ENCODE results near the gene CLNK.

CLNK gene

DNA sequence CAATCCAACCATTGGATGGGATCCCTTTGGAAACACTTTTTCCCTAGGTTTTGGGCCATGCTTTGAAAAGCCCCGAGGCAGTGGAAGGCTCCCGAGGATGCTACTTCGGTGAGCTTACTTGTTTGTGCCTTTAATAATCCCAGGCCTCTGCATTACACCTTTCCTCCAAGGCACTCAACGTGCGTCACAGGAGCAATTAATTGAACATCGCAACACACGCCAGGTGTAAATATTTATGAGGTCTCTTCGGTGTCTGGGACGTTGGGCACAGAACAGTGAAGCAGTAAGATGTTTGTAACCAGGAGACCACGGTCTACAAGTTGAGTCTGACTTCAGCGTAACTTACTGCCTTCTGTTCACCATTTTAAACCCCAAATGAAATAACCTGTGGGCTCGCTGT, 97.3 kb downstream of the CLNK start:
- H3K4me3 ChIP-seq (ENCODE audit: low read depth in 1 of 2, low read length in 2 of 2) = no peak overlapping the region
- H3K27ac ChIP-seq (ENCODE audit: low read depth, low read length) = no peak overlapping the region

DNA sequence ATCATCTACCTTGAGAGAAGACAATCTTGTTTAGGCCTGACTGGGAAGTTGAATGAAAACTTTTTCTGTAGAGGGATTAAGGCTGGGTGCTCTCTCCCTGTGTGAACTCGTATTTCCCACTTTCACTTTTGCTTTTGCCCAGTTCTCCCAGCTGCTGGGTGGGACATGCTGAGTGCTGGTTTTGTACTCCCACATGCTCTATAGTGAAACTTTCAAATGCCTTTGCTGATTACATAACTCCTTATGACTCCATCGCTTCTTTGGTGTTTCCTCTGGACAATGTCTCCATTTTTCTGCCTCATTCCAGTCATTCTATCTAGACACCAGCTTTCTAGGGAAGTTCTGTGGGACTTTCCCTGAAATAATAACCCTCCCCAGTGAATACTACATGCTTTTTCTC, 100.5 kb downstream of the CLNK start:
- no peaks in the 10 kb centered on the region for H3K27me3 ChIP-seq (ENCODE audit: control insufficient read depth in 1 of 2, insufficient read depth in 2 of 2, low read length in 2 of 2)
- H3K4me3 ChIP-seq (ENCODE audit: low read depth in 1 of 2, low read length in 2 of 2) = peak overlapping the region; percentile 50 to 59
- H3K9ac ChIP-seq (ENCODE audit: low read depth in 1 of 2, low read length in 2 of 2) = no peak overlapping the region
- no peaks in the 10 kb centered on the region for H3K9me3 ChIP-seq (ENCODE audit: control insufficient read depth in 1 of 2, low read length in 2 of 2)
- peaks cover 0 to 11% of the 10 kb centered on the region in 2 donors for H3K4me1 ChIP-seq (ENCODE audit: control insufficient read depth in 1 of 2, insufficient read depth in 2 of 2, low read length in 2 of 2)
- H3K36me3 ChIP-seq (ENCODE audit: control insufficient read depth in 1 of 2, insufficient read depth in 2 of 2, low read length in 2 of 2) = no peaks in the 10 kb centered on the region
- H3K27ac ChIP-seq (ENCODE audit: low read depth, low read length) = no peak overlapping the region

More for the DNA sequence above, 97.3 kb downstream of the CLNK start:
- Histone ChIP-seq H3K9me3 (ENCODE audit: control insufficient read depth in 1 of 2, low read length in 2 of 2) (no peaks in the 10 kb centered on the region), H3K4me1 (ENCODE audit: control insufficient read depth in 1 of 2, insufficient read depth in 2 of 2, low read length in 2 of 2) (peaks cover 0 to 11% of the 10 kb centered on the region in 2 donors), H3K9ac (ENCODE audit: low read depth in 1 of 2, low read length in 2 of 2) (no peak overlapping the region), H3K36me3 (ENCODE audit: control insufficient read depth in 1 of 2, insufficient read depth in 2 of 2, low read length in 2 of 2) (no peaks in the 10 kb centered on the region), H3K27me3 (ENCODE audit: control insufficient read depth in 1 of 2, insufficient read depth in 2 of 2, low read length in 2 of 2) (no peaks in the 10 kb centered on the region)

- no peak overlapping the region for H3K4me3 ChIP-seq (ENCODE audit: low read depth in 1 of 2, low read length in 2 of 2)
- H3K27me3 ChIP-seq (ENCODE audit: control insufficient read depth in 1 of 2, insufficient read depth in 2 of 2, low read length in 2 of 2) = no peaks in the 10 kb centered on the region
- no peak overlapping the region for H3K9ac ChIP-seq (ENCODE audit: low read depth in 1 of 2, low read length in 2 of 2)
- H3K27ac ChIP-seq (ENCODE audit: low read depth, low read length) = no peak overlapping the region
- no peaks in the 10 kb centered on the region for H3K9me3 ChIP-seq (ENCODE audit: control insufficient read depth in 1 of 2, low read length in 2 of 2)
- no peaks in the 10 kb centered on the region for H3K36me3 ChIP-seq (ENCODE audit: control insufficient read depth in 1 of 2, insufficient read depth in 2 of 2, low read length in 2 of 2)
- peaks cover 0 to 11% of the 10 kb centered on the region in 2 donors for H3K4me1 ChIP-seq (ENCODE audit: control insufficient read depth in 1 of 2, insufficient read depth in 2 of 2, low read length in 2 of 2)
Observed at GRCh38 chr4:10582951-10583350, 101.6 kb downstream of the CLNK start.

- Histone ChIP-seq H3K4me1 (ENCODE audit: control insufficient read depth in 1 of 2, insufficient read depth in 2 of 2, low read length in 2 of 2) (peaks cover 0 to 11% of the 10 kb centered on the region in 2 donors), H3K27me3 (ENCODE audit: control insufficient read depth in 1 of 2, insufficient read depth in 2 of 2, low read length in 2 of 2) (no peaks in the 10 kb centered on the region), H3K36me3 (ENCODE audit: control insufficient read depth in 1 of 2, insufficient read depth in 2 of 2, low read length in 2 of 2) (no peaks in the 10 kb centered on the region), H3K27ac (ENCODE audit: low read depth, low read length) (no peak overlapping the region), H3K9me3 (ENCODE audit: control insufficient read depth in 1 of 2, low read length in 2 of 2) (no peaks in the 10 kb centered on the region), H3K9ac (ENCODE audit: low read depth in 1 of 2, low read length in 2 of 2) (no peak overlapping the region), H3K4me3 (ENCODE audit: low read depth in 1 of 2, low read length in 2 of 2) (no peak overlapping the region)
Observed at GRCh38 chr4:10582059-10582686, 102.4 kb downstream of the CLNK start.

GRCh38 chr4:10581022-10581421, 103.5 kb downstream of the CLNK start:
- H3K4me3 ChIP-seq (ENCODE audit: low read depth in 1 of 2, low read length in 2 of 2) = no peak overlapping the region
- no peaks in the 10 kb centered on the region for H3K27me3 ChIP-seq (ENCODE audit: control insufficient read depth in 1 of 2, insufficient read depth in 2 of 2, low read length in 2 of 2)
- H3K9ac ChIP-seq (ENCODE audit: low read depth in 1 of 2, low read length in 2 of 2) = no peak overlapping the region
- peaks cover 0 to 11% of the 10 kb centered on the region in 2 donors for H3K4me1 ChIP-seq (ENCODE audit: control insufficient read depth in 1 of 2, insufficient read depth in 2 of 2, low read length in 2 of 2)
- H3K9me3 ChIP-seq (ENCODE audit: control insufficient read depth in 1 of 2, low read length in 2 of 2) = no peaks in the 10 kb centered on the region
- H3K36me3 ChIP-seq (ENCODE audit: control insufficient read depth in 1 of 2, insufficient read depth in 2 of 2, low read length in 2 of 2) = no peaks in the 10 kb centered on the region
- no peak overlapping the region for H3K27ac ChIP-seq (ENCODE audit: low read depth, low read length)

DNA sequence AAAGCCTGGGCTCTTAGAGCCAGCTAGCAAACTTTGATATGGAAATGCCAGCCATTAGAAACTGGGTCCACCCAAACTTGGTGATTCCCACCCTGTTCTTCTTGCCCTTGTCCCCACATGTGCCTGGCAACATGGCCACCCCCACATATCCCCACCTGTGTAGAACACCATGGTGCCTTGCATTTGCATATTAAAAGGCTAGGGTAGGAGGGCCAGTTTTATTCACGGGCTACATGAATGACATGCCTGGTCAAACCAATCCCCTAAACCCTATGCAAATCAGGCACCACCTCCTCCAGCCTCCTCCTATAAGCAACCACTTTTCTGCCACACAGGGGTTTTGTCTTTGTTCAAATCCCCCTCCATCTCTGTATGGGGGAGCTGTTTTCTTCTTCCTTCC, 104.9 kb downstream of the CLNK start:
- Histone ChIP-seq H3K9ac (ENCODE audit: low read depth in 1 of 2, low read length in 2 of 2) (no peak overlapping the region), H3K36me3 (ENCODE audit: control insufficient read depth in 1 of 2, insufficient read depth in 2 of 2, low read length in 2 of 2) (no peaks in the 10 kb centered on the region), H3K27me3 (ENCODE audit: control insufficient read depth in 1 of 2, insufficient read depth in 2 of 2, low read length in 2 of 2) (no peaks in the 10 kb centered on the region), H3K4me1 (ENCODE audit: control insufficient read depth in 1 of 2, insufficient read depth in 2 of 2, low read length in 2 of 2) (peaks cover 0 to 11% of the 10 kb centered on the region in 2 donors), H3K9me3 (ENCODE audit: control insufficient read depth in 1 of 2, low read length in 2 of 2) (no peaks in the 10 kb centered on the region), H3K4me3 (ENCODE audit: low read depth in 1 of 2, low read length in 2 of 2) (no peak overlapping the region), H3K27ac (ENCODE audit: low read depth, low read length) (no peak overlapping the region)

DNA sequence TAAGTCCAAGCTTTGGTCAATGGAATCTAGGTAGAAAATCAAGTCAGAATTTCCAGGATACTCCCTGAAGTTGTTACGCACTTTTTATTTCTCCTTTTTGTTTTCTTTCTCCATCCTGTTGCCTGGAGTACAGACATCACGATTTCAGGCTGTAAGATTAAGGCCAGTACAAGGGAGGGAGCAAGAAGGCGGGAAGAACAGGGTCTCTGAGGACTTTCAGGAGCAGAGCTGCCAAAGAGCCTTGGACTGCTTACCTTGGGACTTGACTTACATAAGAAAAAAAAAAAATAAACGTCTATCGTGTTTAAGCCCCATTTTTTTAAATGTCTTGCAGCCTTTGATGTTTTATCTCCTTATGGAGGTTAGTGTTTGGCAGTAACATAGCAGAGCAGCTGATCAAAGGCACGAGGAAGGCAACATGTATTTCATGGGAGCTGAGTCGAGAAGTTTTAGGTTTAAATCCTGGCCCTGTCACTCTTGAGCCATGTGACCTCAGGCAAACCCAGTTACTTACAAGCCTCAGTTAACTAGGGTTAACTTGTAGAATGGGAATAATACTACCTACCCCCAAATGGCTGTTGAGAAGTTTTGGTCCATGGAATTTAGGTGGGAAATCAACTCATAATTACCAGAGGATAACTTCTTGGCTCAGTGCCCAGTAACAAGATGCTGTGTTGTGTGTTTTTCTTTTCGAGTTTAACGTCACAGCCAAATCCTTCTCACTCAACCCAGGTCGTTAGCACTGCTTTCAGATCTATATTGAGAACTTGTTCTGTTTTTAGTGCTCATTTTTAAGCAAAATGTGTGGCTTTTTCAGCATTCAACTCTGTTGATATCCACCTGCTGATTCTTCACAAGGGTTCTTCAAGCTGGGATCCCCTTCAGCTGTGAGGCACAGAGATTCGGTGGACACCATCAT, 106.8 kb downstream of the CLNK start:
- Histone ChIP-seq H3K36me3 (ENCODE audit: control insufficient read depth in 1 of 2, insufficient read depth in 2 of 2, low read length in 2 of 2) (no peaks in the 10 kb centered on the region), H3K27ac (ENCODE audit: low read depth, low read length) (no peak overlapping the region), H3K9me3 (ENCODE audit: control insufficient read depth in 1 of 2, low read length in 2 of 2) (no peaks in the 10 kb centered on the region), H3K27me3 (ENCODE audit: control insufficient read depth in 1 of 2, insufficient read depth in 2 of 2, low read length in 2 of 2) (no peaks in the 10 kb centered on the region), H3K4me3 (ENCODE audit: low read depth in 1 of 2, low read length in 2 of 2) (no peak overlapping the region), H3K9ac (ENCODE audit: low read depth in 1 of 2, low read length in 2 of 2) (no peak overlapping the region), H3K4me1 (ENCODE audit: control insufficient read depth in 1 of 2, insufficient read depth in 2 of 2, low read length in 2 of 2) (no peaks in the 10 kb centered on the region)

- no peaks in the 10 kb centered on the region for H3K4me1 ChIP-seq (ENCODE audit: control insufficient read depth in 1 of 2, insufficient read depth in 2 of 2, low read length in 2 of 2)
- H3K36me3 ChIP-seq (ENCODE audit: control insufficient read depth in 1 of 2, insufficient read depth in 2 of 2, low read length in 2 of 2) = no peaks in the 10 kb centered on the region
- no peak overlapping the region for H3K4me3 ChIP-seq (ENCODE audit: low read depth in 1 of 2, low read length in 2 of 2)
- H3K27ac ChIP-seq (ENCODE audit: low read depth, low read length) = no peak overlapping the region
- no peaks in the 10 kb centered on the region for H3K27me3 ChIP-seq (ENCODE audit: control insufficient read depth in 1 of 2, insufficient read depth in 2 of 2, low read length in 2 of 2)
- H3K9me3 ChIP-seq (ENCODE audit: control insufficient read depth in 1 of 2, low read length in 2 of 2) = no peaks in the 10 kb centered on the region
- H3K9ac ChIP-seq (ENCODE audit: low read depth in 1 of 2, low read length in 2 of 2) = no peak overlapping the region
Observed at GRCh38 chr4:10577018-10577417, 107.5 kb downstream of the CLNK start.

DNA sequence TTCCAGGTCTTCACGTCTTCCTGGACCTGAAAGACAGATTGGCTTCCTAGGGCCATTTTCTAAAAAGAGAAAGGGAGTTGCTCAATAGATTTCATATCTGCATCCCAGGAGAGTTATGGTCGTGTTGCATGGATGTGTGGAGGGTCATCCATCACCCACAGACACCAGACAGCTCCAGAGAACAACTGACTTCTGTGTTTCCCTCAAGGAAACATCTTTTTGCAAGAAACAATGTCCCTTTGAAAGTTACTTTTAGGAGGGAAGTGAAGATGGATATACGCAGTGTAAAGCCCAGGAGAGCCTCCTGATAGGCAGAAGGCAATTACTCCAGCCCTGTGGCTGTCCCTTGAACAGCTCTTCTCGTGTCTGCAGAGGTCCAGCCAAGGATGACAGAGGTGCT, 108.3 kb downstream of the CLNK start:
- Histone ChIP-seq H3K27ac (ENCODE audit: low read depth, low read length) (no peak overlapping the region), H3K9ac (ENCODE audit: low read depth in 1 of 2, low read length in 2 of 2) (no peak overlapping the region), H3K4me3 (ENCODE audit: low read depth in 1 of 2, low read length in 2 of 2) (no peak overlapping the region), H3K27me3 (ENCODE audit: control insufficient read depth in 1 of 2, insufficient read depth in 2 of 2, low read length in 2 of 2) (no peaks in the 10 kb centered on the region), H3K36me3 (ENCODE audit: control insufficient read depth in 1 of 2, insufficient read depth in 2 of 2, low read length in 2 of 2) (no peaks in the 10 kb centered on the region), H3K4me1 (ENCODE audit: control insufficient read depth in 1 of 2, insufficient read depth in 2 of 2, low read length in 2 of 2) (no peaks in the 10 kb centered on the region), H3K9me3 (ENCODE audit: control insufficient read depth in 1 of 2, low read length in 2 of 2) (no peaks in the 10 kb centered on the region)

DNA sequence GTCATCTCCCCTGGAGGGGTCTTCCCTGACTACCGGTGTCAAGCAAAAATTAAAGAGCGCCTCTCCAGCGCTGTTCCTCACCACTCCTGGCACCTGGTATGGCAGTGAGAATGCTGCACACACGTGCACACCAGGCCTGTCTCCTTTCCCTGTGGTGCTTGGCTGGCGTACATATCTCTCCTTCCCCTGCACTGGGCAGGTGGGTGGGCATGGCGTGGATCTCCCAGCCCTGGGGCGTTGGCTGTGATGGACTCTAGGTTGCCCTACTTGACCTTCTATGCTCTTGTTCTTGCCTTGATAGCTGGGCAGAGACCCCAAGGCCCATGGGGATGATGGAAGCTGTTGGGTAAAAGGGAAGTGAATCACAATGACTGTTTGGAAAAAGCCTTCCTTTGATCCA, 109.2 kb downstream of the CLNK start:
- Histone ChIP-seq H3K4me3 (ENCODE audit: low read depth in 1 of 2, low read length in 2 of 2) (no peak overlapping the region), H3K27me3 (ENCODE audit: control insufficient read depth in 1 of 2, insufficient read depth in 2 of 2, low read length in 2 of 2) (no peaks in the 10 kb centered on the region), H3K36me3 (ENCODE audit: control insufficient read depth in 1 of 2, insufficient read depth in 2 of 2, low read length in 2 of 2) (no peaks in the 10 kb centered on the region), H3K4me1 (ENCODE audit: control insufficient read depth in 1 of 2, insufficient read depth in 2 of 2, low read length in 2 of 2) (no peaks in the 10 kb centered on the region), H3K9ac (ENCODE audit: low read depth in 1 of 2, low read length in 2 of 2) (no peak overlapping the region), H3K27ac (ENCODE audit: low read depth, low read length) (no peak overlapping the region), H3K9me3 (ENCODE audit: control insufficient read depth in 1 of 2, low read length in 2 of 2) (no peaks in the 10 kb centered on the region)

All from duodenal mucosa (tissue), 2 donors.